Mesothelial cell of epicardium (in vitro differentiated cells): ENCODE results near the gene CPSF4L. TPM values are rescaled to one million over a fixed set of nuclear protein-coding genes. Genes with fewer than 3 reads are reported as not detected.

Experiments used
- DNase-seq, 2 experiments: peaks; one replicate each; pipeline ENCODE4 v3.0.0; 2021; ENCODE audit warnings: low spot score in 2 of 2; ENCODE audit not compliant: unreplicated experiment in 2 of 2
- H3K27ac Mint-ChIP-seq: 2 replicates; pipeline ENCODE4 v1.8.0; 2021; ENCODE audit warnings: mixed read lengths
- H3K27me3 Mint-ChIP-seq: 2 replicates; pipeline ENCODE4 v1.8.0; 2021; ENCODE audit warnings: low read depth, mixed read lengths
- H3K36me3 Mint-ChIP-seq: 2 replicates; pipeline ENCODE4 v1.8.0; 2021; ENCODE audit warnings: mixed read lengths
- H3K4me1 Mint-ChIP-seq: 2 replicates; pipeline ENCODE4 v1.8.0; 2021; ENCODE audit warnings: mixed read lengths
- H3K4me3 Mint-ChIP-seq: 2 replicates; pipeline ENCODE4 v1.8.0; 2021; ENCODE audit warnings: mild to moderate bottlenecking, moderate library complexity, mixed read lengths
- H3K9me3 Mint-ChIP-seq: 2 replicates; pipeline ENCODE4 v1.8.0; 2021; ENCODE audit warnings: mixed read lengths
- total RNA-seq: library from RNA; stranded (reverse); gene quantifications from 3 replicates; pipeline ENCODE4 v1.2.1, GENCODE V29; 2021
- TF ChIP-seq, protein P1 (sequence below): fragments of 200-600 bp; sonication (generic); IDR thresholded peaks from one replicate; pipeline ENCODE4 v1.5.0; 2021; ENCODE audit warnings: antibody characterized with exemption; ENCODE audit not compliant: unreplicated experiment

The CPSF4L gene
- total RNA-seq, 1 donor from 2014 or later = 0.40 TPM

DNA sequence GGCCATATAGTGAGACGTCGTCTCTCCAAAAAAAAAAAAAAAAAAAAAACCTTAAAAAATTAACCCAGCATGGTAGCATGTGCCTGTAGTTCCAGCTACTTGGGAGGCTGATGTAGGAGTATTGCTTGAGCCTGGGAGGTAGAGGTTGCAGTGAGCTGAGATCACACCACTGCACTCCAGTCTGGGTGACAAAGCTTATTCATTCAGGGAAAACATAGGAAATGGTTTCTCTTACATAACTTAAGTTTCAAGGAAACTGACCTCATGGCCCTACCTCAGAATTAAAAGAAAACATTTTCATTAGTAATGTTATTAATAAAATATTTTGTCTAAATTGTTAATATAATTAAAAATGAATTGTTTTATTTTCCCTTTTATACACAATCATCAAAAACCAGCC lies 37.4 kb downstream of the CPSF4L start:
- Mint-ChIP-seq H3K27ac (no peak overlapping the region), H3K9me3 (no peaks in the 10 kb centered on the region)

DNA sequence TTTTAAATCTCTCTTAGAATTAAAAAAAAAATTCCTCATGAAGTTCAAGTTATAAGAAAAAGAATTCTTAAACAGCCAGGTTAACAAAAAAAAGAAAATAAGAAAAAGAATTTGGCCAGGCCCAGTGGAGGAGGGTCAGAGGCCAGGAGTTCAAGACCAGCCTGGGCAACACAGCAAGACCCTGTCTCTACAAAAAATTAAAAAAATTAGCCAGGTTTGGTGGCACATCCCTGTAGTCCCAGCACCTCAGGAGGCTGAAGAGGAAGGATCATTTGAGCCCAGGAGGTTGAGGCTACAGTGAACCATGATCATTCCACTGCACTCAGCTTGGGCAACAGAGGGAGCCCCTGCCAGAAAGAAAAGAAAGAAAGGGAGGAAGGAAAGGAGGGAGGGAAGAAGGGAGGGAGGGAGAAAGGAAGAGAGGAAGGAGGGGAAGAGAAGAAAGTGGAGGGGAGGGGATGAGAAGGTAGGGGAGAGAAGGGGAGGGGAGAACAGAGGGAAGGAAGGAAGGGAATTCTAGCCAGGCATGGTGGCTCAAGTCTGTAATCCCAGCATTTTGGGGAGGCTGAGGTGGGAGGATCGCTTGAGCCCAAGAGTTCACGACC lies 38.0 kb downstream of the CPSF4L start:
- Mint-ChIP-seq H3K27me3 (no peaks in the 10 kb centered on the region), H3K9me3 (no peaks in the 10 kb centered on the region), H3K27ac (no peak overlapping the region), H3K4me3 (no peak overlapping the region), H3K4me1 (peaks cover 22% of the 10 kb centered on the region), H3K36me3 (peaks cover 2% of the 10 kb centered on the region)
- DNase-seq = no peak
- TF ChIP-seq, protein P1, sequence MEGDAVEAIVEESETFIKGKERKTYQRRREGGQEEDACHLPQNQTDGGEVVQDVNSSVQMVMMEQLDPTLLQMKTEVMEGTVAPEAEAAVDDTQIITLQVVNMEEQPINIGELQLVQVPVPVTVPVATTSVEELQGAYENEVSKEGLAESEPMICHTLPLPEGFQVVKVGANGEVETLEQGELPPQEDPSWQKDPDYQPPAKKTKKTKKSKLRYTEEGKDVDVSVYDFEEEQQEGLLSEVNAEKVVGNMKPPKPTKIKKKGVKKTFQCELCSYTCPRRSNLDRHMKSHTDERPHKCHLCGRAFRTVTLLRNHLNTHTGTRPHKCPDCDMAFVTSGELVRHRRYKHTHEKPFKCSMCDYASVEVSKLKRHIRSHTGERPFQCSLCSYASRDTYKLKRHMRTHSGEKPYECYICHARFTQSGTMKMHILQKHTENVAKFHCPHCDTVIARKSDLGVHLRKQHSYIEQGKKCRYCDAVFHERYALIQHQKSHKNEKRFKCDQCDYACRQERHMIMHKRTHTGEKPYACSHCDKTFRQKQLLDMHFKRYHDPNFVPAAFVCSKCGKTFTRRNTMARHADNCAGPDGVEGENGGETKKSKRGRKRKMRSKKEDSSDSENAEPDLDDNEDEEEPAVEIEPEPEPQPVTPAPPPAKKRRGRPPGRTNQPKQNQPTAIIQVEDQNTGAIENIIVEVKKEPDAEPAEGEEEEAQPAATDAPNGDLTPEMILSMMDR = no peak

More for the DNA sequence above, 37.4 kb downstream of the CPSF4L start:
- no peaks in the 10 kb centered on the region for H3K36me3 Mint-ChIP-seq
- no peak for DNase-seq
- peaks cover 27% of the 10 kb centered on the region for H3K4me1 Mint-ChIP-seq
- H3K4me3 Mint-ChIP-seq = no peak overlapping the region
- no peaks in the 10 kb centered on the region for H3K27me3 Mint-ChIP-seq
- TF ChIP-seq, protein P1 = no peak

DNA sequence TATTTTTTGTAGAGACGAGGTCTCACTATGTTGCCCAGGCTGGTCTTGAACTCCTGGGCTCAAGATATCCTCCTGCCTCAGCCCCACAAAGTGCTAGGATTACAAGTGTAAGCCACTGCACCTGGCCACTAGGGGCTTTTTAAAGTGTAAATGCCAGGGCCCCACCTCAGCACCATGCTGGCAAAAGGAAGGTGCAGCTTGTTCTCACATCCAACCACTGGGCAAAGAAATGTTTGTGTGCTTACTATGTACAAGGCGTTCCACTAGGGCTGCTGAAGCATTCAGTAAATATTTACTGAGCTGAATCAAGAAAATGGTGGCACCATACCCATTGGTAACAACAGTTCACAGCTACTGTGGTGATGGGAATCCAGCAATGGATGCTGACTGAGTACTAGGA lies 46.2 kb downstream of the CPSF4L start:
- no peak for DNase-seq
- TF ChIP-seq, protein P1 = no peak
- peaks cover 5% of the 10 kb centered on the region for H3K36me3 Mint-ChIP-seq
- no peak overlapping the region for H3K27ac Mint-ChIP-seq
- H3K4me3 Mint-ChIP-seq = no peak overlapping the region
- H3K9me3 Mint-ChIP-seq = no peaks in the 10 kb centered on the region
- H3K4me1 Mint-ChIP-seq = no peaks in the 10 kb centered on the region
- no peaks in the 10 kb centered on the region for H3K27me3 Mint-ChIP-seq

DNA sequence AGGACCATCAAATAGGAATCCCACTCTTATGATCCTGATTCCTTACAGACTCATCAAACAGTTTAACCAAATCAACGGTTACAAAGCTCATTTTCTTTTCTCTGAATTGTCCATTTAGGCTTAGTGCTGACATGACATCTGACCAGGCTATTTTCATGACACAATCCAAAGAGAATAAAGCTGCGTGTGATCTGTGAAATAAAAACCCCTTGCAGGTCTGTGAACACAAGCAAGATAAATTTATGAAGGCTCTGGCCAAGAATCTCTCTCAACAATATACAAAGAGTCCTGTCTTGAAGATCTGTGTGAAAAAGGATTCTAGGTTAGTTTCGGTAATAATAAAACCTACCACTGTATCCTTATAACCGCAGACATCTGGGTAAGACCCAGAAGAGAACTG lies 46.8 kb downstream of the CPSF4L start:
- peaks cover 9% of the 10 kb centered on the region for H3K36me3 Mint-ChIP-seq
- no peaks in the 10 kb centered on the region for H3K9me3 Mint-ChIP-seq
- DNase-seq = no peak
- TF ChIP-seq, protein P1 = no peak
- no peaks in the 10 kb centered on the region for H3K4me1 Mint-ChIP-seq
- no peak overlapping the region for H3K4me3 Mint-ChIP-seq
- no peak overlapping the region for H3K27ac Mint-ChIP-seq
- H3K27me3 Mint-ChIP-seq = no peaks in the 10 kb centered on the region

DNA sequence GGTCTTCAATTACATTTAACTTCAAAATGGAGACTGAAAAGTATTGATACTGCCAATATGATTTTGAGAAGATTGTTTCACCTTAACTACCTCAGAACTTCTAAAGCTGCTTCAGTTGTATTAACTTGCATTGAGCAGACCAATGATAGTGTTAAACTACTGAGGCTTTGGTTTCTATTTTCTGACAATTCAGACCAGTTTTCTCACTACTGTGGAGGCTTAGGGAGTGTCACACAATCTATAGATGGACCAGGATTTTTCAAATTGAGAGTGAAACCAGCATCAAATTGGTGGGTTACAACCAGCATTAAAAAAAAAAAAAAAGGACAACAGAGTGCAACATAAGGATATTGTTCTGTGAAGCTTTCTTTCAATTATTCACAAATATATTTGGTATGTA lies 47.7 kb downstream of the CPSF4L start:
- Mint-ChIP-seq H3K4me1 (no peaks in the 10 kb centered on the region), H3K27me3 (no peaks in the 10 kb centered on the region), H3K4me3 (no peak overlapping the region), H3K27ac (no peak overlapping the region), H3K9me3 (no peaks in the 10 kb centered on the region), H3K36me3 (peaks cover 11% of the 10 kb centered on the region)
- TF ChIP-seq, protein P1 = no peak
- DNase-seq = no peak

DNA sequence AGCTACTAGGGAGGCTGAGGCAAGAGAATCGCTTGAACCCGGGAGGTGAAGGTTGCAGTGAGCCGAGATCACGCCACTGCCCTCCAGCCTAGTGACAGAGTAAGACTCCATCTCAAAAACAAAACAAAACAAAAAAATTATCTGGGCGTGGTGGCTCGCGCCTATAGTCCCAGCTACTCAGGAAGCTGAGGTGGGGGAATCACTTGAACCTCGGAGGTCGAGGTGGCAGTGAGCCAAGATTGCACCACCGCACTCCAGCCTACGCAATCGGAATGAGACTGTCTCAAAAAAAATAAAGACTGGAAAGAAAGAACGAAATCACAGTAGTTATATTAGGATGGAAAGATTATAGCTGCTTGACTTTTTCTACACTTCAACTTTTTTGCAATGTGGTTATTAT lies 49.9 kb downstream of the CPSF4L start:
- TF ChIP-seq, protein P1 = no peak
- Mint-ChIP-seq H3K9me3 (no peaks in the 10 kb centered on the region), H3K27me3 (no peaks in the 10 kb centered on the region), H3K27ac (no peak overlapping the region), H3K4me3 (no peak overlapping the region), H3K36me3 (peaks cover 24% of the 10 kb centered on the region), H3K4me1 (no peaks in the 10 kb centered on the region)
- DNase-seq = no peak
